Caco-2 (cell line): ENCODE results near the gene BMP8A. TPM values are rescaled to one million over a fixed set of nuclear protein-coding genes. Genes with fewer than 3 reads are reported as not detected.
"Not testable (repeated sequence)": the region's sequence is repeated elsewhere in the genome, so short reads cannot be mapped to it uniquely, and the experiment has no call there.

Experiments
- BruUV-seq: library from RNA; stranded (reverse); fragments of 400-500 nt; replicated peaks from 2 replicates; lab custom pipeline; 2021; lab: Mats Ljungman, UMichigan
- CTCF ChIA-PET: fragments of 300-600 bp; sonication (Branson Sonifier 250); formaldehyde crosslinking; loops from one replicate; lab custom pipeline; 2022; ENCODE audit warnings: antibody characterized with exemption; lab: Charles Lee
- POLR2A ChIA-PET: fragments of 300-600 bp; sonication (Branson Sonifier 250); formaldehyde crosslinking; loops from one replicate; lab custom pipeline; 2022; ENCODE audit warnings: antibody characterized with exemption; lab: Charles Lee
- DNase-seq, 2 experiments: peaks; one replicate each; pipeline versions ENCODE4 v3.0.0 to v3.0.0-alpha.2; 2020 to 2022
- H3K27me3 ChIP-seq: replicated peaks from 2 replicates; pipeline ENCODE4 v1.6.0; 2011; ENCODE audit warnings: low read length; ENCODE audit not compliant: control insufficient read depth, insufficient read depth
- H3K36me3 ChIP-seq: 2 replicates; pipeline ENCODE4 v1.5.1; 2011; ENCODE audit warnings: low read length; ENCODE audit not compliant: control insufficient read depth, insufficient read depth
- H3K4me1 ChIP-seq: fragments of 250-450 bp; sonication (Bioruptor Pico); 2 replicates; pipeline ENCODE4 v1.5.1; 2020; ENCODE audit warnings: mild to moderate bottlenecking
- H3K4me3 ChIP-seq: 2 replicates; pipeline ENCODE4 v1.5.1; 2011; ENCODE audit warnings: low read depth, mild to moderate bottlenecking, control low read depth, low read length
- H3K9me3 ChIP-seq: fragments of 250-450 bp; sonication (Bioruptor Pico); 2 replicates; pipeline ENCODE4 v1.5.1; 2020; ENCODE audit warnings: mild to moderate bottlenecking, moderate library complexity
- H3K27ac Mint-ChIP-seq: one replicate; pipeline ENCODE4 v1.8.0; 2022; ENCODE audit warnings: mixed read lengths; ENCODE audit not compliant: unreplicated experiment
- H3K27me3 Mint-ChIP-seq: one replicate; pipeline ENCODE4 v1.8.0; 2022; ENCODE audit warnings: mixed read lengths; ENCODE audit not compliant: insufficient read depth, unreplicated experiment
- H3K36me3 Mint-ChIP-seq: one replicate; pipeline ENCODE4 v1.8.0; 2022; ENCODE audit warnings: mild to moderate bottlenecking, mixed read lengths; ENCODE audit not compliant: insufficient read depth, unreplicated experiment
- H3K4me1 Mint-ChIP-seq: one replicate; pipeline ENCODE4 v1.8.0; 2022; ENCODE audit warnings: low read depth, mixed read lengths; ENCODE audit not compliant: unreplicated experiment
- H3K4me3 Mint-ChIP-seq: one replicate; pipeline ENCODE4 v1.8.0; 2022; ENCODE audit warnings: mild to moderate bottlenecking, moderate library complexity, mixed read lengths; ENCODE audit not compliant: unreplicated experiment
- H3K9me3 Mint-ChIP-seq: one replicate; pipeline ENCODE4 v1.8.0; 2022; ENCODE audit warnings: mixed read lengths; ENCODE audit not compliant: unreplicated experiment
- intact Hi-C: fragments of 100-400 bp; cut with micrococcal nuclease; formaldehyde crosslinking; loops from one replicate; pipeline ENCODE4 v1.10.0; 2022; ENCODE audit not compliant: unreplicated experiment
- total RNA-seq: library from RNA; stranded (reverse); gene quantifications from 2 replicates; pipeline ENCODE4 v1.2.3, GENCODE V29; 2022
- TF ChIP-seq, protein P1 (sequence below), 2 experiments: fragments of 200-600 bp in 1 of 2; IDR thresholded peaks; 1 replicate in 1 of 2; 2 replicates in 1 of 2; pipeline versions ENCODE4 v1.5.1 to v1.8.0; 2011 to 2022; ENCODE audit warnings: antibody characterized with exemption in 1 of 2, control low read depth in 1 of 2, inconsistent platforms in 1 of 2, low read depth in 1 of 2, low read length in 1 of 2, mild to moderate bottlenecking in 1 of 2, moderate library complexity in 1 of 2; ENCODE audit not compliant: insufficient read depth in 1 of 2, severe bottlenecking in 1 of 2, unreplicated experiment in 1 of 2

Gene BMP8A
- total RNA-seq, 1 experiment from 2014 or later = 3.2 TPM

- Mint-ChIP-seq H3K4me1 (no peaks in the 10 kb centered on the region), H3K36me3 (no peaks in the 10 kb centered on the region), H3K27me3 (no peaks in the 10 kb centered on the region), H3K4me3 (no peak overlapping the region), H3K9me3 (no peaks in the 10 kb centered on the region), H3K27ac (no peak overlapping the region)
- no peaks in the 10 kb centered on the region for H3K27me3 ChIP-seq
- H3K4me1 ChIP-seq = no peaks in the 10 kb centered on the region
- BruUV-seq = no TSS peak
- TF ChIP-seq, protein P1, sequence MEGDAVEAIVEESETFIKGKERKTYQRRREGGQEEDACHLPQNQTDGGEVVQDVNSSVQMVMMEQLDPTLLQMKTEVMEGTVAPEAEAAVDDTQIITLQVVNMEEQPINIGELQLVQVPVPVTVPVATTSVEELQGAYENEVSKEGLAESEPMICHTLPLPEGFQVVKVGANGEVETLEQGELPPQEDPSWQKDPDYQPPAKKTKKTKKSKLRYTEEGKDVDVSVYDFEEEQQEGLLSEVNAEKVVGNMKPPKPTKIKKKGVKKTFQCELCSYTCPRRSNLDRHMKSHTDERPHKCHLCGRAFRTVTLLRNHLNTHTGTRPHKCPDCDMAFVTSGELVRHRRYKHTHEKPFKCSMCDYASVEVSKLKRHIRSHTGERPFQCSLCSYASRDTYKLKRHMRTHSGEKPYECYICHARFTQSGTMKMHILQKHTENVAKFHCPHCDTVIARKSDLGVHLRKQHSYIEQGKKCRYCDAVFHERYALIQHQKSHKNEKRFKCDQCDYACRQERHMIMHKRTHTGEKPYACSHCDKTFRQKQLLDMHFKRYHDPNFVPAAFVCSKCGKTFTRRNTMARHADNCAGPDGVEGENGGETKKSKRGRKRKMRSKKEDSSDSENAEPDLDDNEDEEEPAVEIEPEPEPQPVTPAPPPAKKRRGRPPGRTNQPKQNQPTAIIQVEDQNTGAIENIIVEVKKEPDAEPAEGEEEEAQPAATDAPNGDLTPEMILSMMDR (IDR thresholded peaks at IDR 0.05; ENCODE audit: insufficient read depth in 1 of 2, low read depth in 1 of 2, low read length in 1 of 2, severe bottlenecking in 1 of 2, unreplicated experiment in 1 of 2) = no peak
- ChIA-PET POLR2A (no interaction called here), CTCF (interaction anchor here (0.7 kb wide), 1 partner anchor 16 kb away, joined by 3 read pairs; no protein-coding TSS in a partner anchor)
- no peak for DNase-seq
- H3K4me3 ChIP-seq = no peak overlapping the region
- intact Hi-C loops = no loop called here
- H3K9me3 ChIP-seq = no peaks in the 10 kb centered on the region
- no peaks in the 10 kb centered on the region for H3K36me3 ChIP-seq
Measured at GRCh38 chr1:39494671-39495410, 3.4 kb downstream of the BMP8A start.

DNA sequence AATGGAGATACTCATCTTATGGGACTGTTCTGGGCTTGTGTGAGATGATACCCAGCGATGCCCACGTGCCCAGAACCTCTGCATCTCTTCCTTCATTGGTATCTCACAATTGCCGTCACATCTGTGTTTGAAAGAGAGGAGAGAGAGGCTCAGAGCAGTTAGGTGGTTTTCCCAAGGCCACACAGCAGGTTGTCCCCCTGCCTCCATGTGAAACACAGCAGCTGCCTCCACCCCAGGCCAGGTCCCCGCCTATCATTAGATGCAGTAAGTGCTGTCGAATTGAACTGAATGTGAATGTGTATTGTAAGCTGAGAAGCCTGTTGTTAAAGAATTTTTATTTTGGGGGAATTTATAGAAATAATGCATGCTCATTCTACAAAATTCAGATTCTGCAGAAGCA is 5.1 kb downstream of the BMP8A start:
- POLR2A ChIA-PET, intact Hi-C loops, H3K27me3 ChIP-seq, BruUV-seq, H3K4me3 ChIP-seq, DNase-seq, H3K27me3 Mint-ChIP-seq, H3K36me3 ChIP-seq, H3K4me1 Mint-ChIP-seq, H3K27ac Mint-ChIP-seq, H3K9me3 ChIP-seq, CTCF ChIA-PET, H3K9me3 Mint-ChIP-seq, H3K36me3 Mint-ChIP-seq, H3K4me1 ChIP-seq, H3K4me3 Mint-ChIP-seq: not testable (repeated sequence)

DNA sequence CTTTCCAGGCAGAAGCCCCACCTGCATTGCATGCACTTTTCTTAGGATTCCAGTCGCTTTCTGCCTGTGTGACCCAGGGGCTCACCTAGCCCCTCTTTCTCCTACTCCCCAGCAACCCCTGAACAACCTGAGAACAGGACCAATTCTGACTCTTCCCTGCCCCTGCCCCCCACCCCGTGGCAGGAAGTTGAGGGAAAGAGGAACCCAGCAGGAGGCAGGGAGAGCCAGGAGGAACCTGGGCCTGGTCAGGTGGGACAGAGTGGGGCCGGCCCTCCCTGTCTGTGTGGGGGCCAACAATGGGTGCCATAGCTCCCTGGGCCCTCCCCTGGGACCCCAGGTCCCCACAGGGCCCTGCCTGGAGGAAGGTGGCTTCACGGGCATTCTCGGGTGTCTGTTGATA is 6.1 kb downstream of the BMP8A start:
- Mint-ChIP-seq H3K27ac (no peak overlapping the region), H3K27me3 (no peaks in the 10 kb centered on the region), H3K4me3 (no peak overlapping the region), H3K36me3 (no peaks in the 10 kb centered on the region), H3K9me3 (no peaks in the 10 kb centered on the region), H3K4me1 (no peaks in the 10 kb centered on the region)
- no TSS peak for BruUV-seq
- POLR2A ChIA-PET = no interaction called here
- Histone ChIP-seq H3K27me3 (no peaks in the 10 kb centered on the region), H3K9me3 (no peaks in the 10 kb centered on the region), H3K36me3 (no peaks in the 10 kb centered on the region), H3K4me1 (no peaks in the 10 kb centered on the region), H3K4me3 (no peak overlapping the region)
- CTCF ChIA-PET = no interaction called here
- intact Hi-C loops = no loop called here
- no peak for DNase-seq
- TF ChIP-seq, protein P1 (IDR thresholded peaks at IDR 0.05; ENCODE audit: insufficient read depth in 1 of 2, low read depth in 1 of 2, low read length in 1 of 2, severe bottlenecking in 1 of 2, unreplicated experiment in 1 of 2) = no peak

DNA sequence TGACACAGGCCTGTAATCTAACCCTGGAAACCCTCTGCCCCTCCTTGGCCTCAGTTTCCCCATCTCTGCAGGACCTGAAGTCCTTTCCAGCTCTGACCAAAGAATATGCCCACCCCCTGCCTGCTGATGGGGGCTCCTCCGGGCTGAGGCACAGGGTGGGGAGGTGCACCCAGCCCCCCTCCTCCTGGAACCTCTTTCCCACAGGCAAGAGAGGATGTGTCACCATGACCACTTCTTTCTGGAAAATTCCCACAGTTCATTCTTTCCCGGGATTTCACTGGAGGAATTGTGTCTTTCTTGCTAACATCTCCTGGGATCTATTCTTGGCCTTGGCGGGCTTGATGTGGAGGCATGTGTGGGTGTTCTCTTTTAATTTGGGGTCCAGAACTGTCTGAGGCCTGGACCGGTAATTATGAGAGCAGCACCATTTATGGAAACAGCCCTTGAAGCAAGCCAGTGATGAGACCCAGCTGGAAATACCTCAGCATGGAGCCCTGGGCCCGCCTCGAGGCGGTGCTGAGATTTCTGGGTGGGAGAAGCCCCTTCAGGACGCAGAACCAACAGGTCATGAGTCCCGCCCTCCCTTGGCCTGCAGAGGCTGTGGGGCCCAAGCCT is 6.8 kb downstream of the BMP8A start:
- BruUV-seq = not testable (repeated sequence)

GRCh38 chr1:39498821-39499220 is 7.4 kb downstream of the BMP8A start:
- H3K27ac Mint-ChIP-seq, H3K9me3 Mint-ChIP-seq, CTCF ChIA-PET, intact Hi-C loops, H3K4me3 ChIP-seq, H3K4me3 Mint-ChIP-seq, DNase-seq, POLR2A ChIA-PET, H3K36me3 ChIP-seq, H3K27me3 Mint-ChIP-seq, H3K4me1 ChIP-seq, H3K27me3 ChIP-seq, H3K36me3 Mint-ChIP-seq, H3K9me3 ChIP-seq, H3K4me1 Mint-ChIP-seq, BruUV-seq: not testable (repeated sequence)

More for the DNA sequence above, 6.8 kb downstream of the BMP8A start:
- CTCF ChIA-PET, intact Hi-C loops, H3K36me3 ChIP-seq, H3K4me1 Mint-ChIP-seq, H3K27me3 ChIP-seq, H3K27ac Mint-ChIP-seq, H3K4me3 ChIP-seq, H3K36me3 Mint-ChIP-seq, H3K4me3 Mint-ChIP-seq, H3K9me3 Mint-ChIP-seq, H3K9me3 ChIP-seq, DNase-seq, H3K4me1 ChIP-seq, POLR2A ChIA-PET, H3K27me3 Mint-ChIP-seq: not testable (repeated sequence)
